K562 (cell line): ENCODE measurements around the gene SCN1B.

ENCODE experiments used
- CTCF ChIP-seq, 3 experiments: IDR thresholded peaks in 2 of 3; conservative IDR thresholded peaks in 1 of 3; 2 replicates each; pipeline ENCODE4 v1.5.1; 2011 to 2012; ENCODE audit warnings: low read length in 3 of 3, mild to moderate bottlenecking in 3 of 3, control low read depth in 2 of 3, improper control_type of control experiment in 1 of 3, inconsistent platforms in 1 of 3, low read depth in 1 of 3, mixed read lengths in 1 of 3, moderate library complexity in 1 of 3; ENCODE audit not compliant: insufficient read depth in 2 of 3
- GTF2F1 ChIP-seq: IDR thresholded peaks from 2 replicates; pipeline ENCODE4 v1.6.1; 2011; ENCODE audit warnings: low read depth, low read length, improper control_type of control experiment

- no peak for TF ChIP-seq GTF2F1
- TF ChIP-seq CTCF (IDR thresholded peaks at IDR 0.05 in 2 of 3, conservative IDR thresholded peaks at IDR 0.05 in 1 of 3; ENCODE audit: insufficient read depth in 2 of 3, low read depth in 1 of 3, low read length in 3 of 3): no peak
These were observed 30.0 kb downstream of the SCN1B start for GRCh38 chr19:35060160-35060855.
